Measurements from ENCODE around the gene BRCA1. TPM values are rescaled to one million over a fixed set of nuclear protein-coding genes. Genes with fewer than 3 reads are reported as not detected.
A peak's percentile ranks its signal among the peaks of the same experiment; 100 is the strongest.

The BRCA1 gene
- total RNA-seq, 4 donors from 2014 or later = 6.3 to 20.7 (median 9.8) TPM

DNA sequence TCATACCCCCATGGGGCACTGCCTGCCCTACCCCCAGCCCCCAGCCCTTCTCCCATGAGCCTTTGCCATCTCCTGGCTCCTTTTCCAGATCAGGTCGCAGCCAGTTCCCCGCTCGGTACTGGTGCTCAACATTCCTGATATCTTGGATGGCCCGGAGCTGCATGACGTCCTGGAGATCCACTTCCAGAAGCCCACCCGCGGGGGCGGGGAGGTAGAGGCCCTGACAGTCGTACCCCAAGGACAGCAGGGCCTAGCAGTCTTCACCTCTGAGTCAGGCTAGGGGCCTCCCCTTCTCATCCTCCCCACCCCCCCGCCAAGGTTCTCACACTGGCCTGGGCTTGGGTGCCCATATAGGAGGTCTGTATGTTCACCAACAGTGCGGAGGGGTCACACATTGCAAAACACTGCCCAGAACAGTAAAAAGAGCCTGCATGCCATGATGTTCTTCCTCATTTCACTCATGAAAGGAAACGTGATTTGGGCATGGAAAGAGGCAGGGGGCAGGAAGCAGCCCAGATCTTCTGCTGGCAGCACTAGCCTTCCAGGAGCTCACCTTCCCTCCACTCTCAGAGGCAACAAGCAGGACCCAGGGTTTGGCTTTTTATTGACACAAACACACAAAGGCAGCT lies 111.0 kb downstream of the BRCA1 start:
- intact Hi-C loops (cut with DNase I) = no loop called here

GRCh38 chr17:43013296-43013695 lies 111.9 kb downstream of the BRCA1 start:
- WGBS, 2 donors = 79 to 88% methylated on average over 4 to 8 of the region's 8 CpGs
- intact Hi-C loops (cut with DNase I) = no loop called here
- no peaks in the 10 kb centered on the region for H3K9me3 ChIP-seq
- no peak for TF ChIP-seq POLR2A (IDR thresholded peaks at IDR 0.05)
- TF ChIP-seq, protein P1, sequence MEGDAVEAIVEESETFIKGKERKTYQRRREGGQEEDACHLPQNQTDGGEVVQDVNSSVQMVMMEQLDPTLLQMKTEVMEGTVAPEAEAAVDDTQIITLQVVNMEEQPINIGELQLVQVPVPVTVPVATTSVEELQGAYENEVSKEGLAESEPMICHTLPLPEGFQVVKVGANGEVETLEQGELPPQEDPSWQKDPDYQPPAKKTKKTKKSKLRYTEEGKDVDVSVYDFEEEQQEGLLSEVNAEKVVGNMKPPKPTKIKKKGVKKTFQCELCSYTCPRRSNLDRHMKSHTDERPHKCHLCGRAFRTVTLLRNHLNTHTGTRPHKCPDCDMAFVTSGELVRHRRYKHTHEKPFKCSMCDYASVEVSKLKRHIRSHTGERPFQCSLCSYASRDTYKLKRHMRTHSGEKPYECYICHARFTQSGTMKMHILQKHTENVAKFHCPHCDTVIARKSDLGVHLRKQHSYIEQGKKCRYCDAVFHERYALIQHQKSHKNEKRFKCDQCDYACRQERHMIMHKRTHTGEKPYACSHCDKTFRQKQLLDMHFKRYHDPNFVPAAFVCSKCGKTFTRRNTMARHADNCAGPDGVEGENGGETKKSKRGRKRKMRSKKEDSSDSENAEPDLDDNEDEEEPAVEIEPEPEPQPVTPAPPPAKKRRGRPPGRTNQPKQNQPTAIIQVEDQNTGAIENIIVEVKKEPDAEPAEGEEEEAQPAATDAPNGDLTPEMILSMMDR (IDR thresholded peaks at IDR 0.05) = no peak
- H3K27ac ChIP-seq = peak overlapping the region in 2 of 4 donors; percentile 27 to 86
- peaks cover 7 to 79% (median 26%) of the 10 kb centered on the region in 3 donors for H3K4me1 ChIP-seq
- no peak for DNase-seq
- H3K4me3 ChIP-seq = no peak overlapping the region
- peaks cover 7 to 64% (median 19%) of the 10 kb centered on the region in 3 donors for H3K36me3 ChIP-seq
- no peaks in the 10 kb centered on the region for H3K27me3 ChIP-seq

More for the DNA sequence above, 111.0 kb downstream of the BRCA1 start:
- Histone ChIP-seq H3K4me3 (no peak overlapping the region), H3K9me3 (no peaks in the 10 kb centered on the region), H3K36me3 (peaks cover 7 to 67% (median 19%) of the 10 kb centered on the region in 3 donors), H3K4me1 (peaks cover 7 to 81% (median 33%) of the 10 kb centered on the region in 3 donors), H3K27ac (peak overlapping the region; percentile 26 to 86 (median 57)), H3K27me3 (no peaks in the 10 kb centered on the region)
- no peak for TF ChIP-seq POLR2A (IDR thresholded peaks at IDR 0.05)
- TF ChIP-seq, protein P1 (IDR thresholded peaks at IDR 0.05) = no peak
- WGBS, 2 donors = 81 to 85% methylated on average over 4 to 12 of the region's 12 CpGs
- DNase-seq = no peak

DNA sequence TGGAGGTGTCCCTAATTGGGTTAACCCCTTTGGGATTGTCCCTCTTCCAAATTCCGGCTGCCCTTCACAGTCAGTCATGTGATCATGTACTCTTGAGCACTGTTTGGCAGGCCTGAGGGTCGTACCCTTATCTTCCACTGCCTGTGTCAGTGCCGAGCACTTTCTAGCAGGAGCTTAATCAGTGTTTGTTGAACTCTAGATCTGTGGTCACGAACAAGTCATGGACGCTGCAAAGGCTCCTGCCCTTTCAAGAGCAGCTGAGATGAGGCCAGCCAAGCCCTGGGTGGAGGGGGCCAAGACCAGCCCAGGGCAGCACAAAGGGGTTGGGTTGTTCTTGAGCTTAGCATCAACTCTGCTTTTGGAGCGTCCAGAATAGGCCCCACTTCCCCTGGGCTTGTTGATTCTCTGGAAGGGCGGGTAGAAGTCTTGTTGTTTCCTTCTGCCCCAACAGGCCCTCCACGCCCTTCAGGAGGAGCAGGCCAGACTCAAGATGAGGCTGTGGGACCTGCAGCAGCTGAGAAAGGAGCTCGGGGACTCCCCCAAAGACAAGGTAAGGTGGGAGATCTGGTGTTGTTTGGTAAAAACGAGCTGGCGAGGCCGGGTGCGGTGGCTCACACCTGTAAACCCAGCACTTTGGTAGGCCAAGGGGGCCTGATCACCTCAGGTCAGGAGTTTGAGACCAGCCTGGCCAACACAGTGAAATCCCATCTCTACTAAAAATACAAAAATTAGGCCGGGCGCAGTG lies 113.3 kb downstream of the BRCA1 start:
- H3K4me1 ChIP-seq = peaks cover 7 to 86% (median 32%) of the 10 kb centered on the region in 3 donors
- intact Hi-C loops (cut with DNase I) = no loop called here
- H3K4me3 ChIP-seq = no peak overlapping the region
- TF ChIP-seq, protein P1 (IDR thresholded peaks at IDR 0.05) = no peak
- no peak for TF ChIP-seq POLR2A (IDR thresholded peaks at IDR 0.05)
- no peak for DNase-seq
- H3K36me3 ChIP-seq = peaks cover 7 to 52% (median 19%) of the 10 kb centered on the region in 3 donors
- WGBS, 2 donors = 71 to 79% methylated on average over 6 to 9 of the region's 15 CpGs
- peak overlapping the region in 3 of 4 donors; percentile 5 to 27 (median 25) for H3K27ac ChIP-seq
- no peaks in the 10 kb centered on the region for H3K9me3 ChIP-seq
- no peaks in the 10 kb centered on the region for H3K27me3 ChIP-seq

GRCh38 chr17:43010667-43011308 lies 114.4 kb downstream of the BRCA1 start:
- Histone ChIP-seq H3K9me3 (no peaks in the 10 kb centered on the region), H3K36me3 (peaks cover 2 to 40% (median 14%) of the 10 kb centered on the region in 3 donors), H3K27me3 (no peaks in the 10 kb centered on the region), H3K4me1 (peaks cover 9 to 87% (median 30%) of the 10 kb centered on the region in 3 donors), H3K4me3 (no peak overlapping the region), H3K27ac (peak overlapping the region in 1 of 4 donors; percentile 27)
- no peak for DNase-seq
- TF ChIP-seq, protein P1 (IDR thresholded peaks at IDR 0.05) = no peak
- no peak for TF ChIP-seq POLR2A (IDR thresholded peaks at IDR 0.05)
- 87 to 92% methylated on average over 3 to 5 of the region's 5 CpGs for WGBS, 2 donors
- intact Hi-C loops (cut with DNase I) = no loop called here

Data from esophagus squamous epithelium (tissue), 5 donors.